ENCODE results near the gene ABAT.

ABAT gene

GRCh38 chr16:8674413-8675022, at the start of gene ABAT:
Gene ABAT (plus strand): TSS chr16:8674617. CDS start chr16:8735740, 61,123 bp downstream.
- in situ Hi-C loops (cut with MboI; ENCODE audit: low sequenced_read_pairs) = no loop called here

GRCh38 chr16:8625491-8626087, 48.8 kb upstream of the ABAT start:
- in situ Hi-C loops (cut with MboI; ENCODE audit: low sequenced_read_pairs) = no loop called here

GRCh38 chr16:8626946-8627345, 47.5 kb upstream of the ABAT start:
- in situ Hi-C loops (cut with MboI; ENCODE audit: low sequenced_read_pairs) = no loop called here

DNA sequence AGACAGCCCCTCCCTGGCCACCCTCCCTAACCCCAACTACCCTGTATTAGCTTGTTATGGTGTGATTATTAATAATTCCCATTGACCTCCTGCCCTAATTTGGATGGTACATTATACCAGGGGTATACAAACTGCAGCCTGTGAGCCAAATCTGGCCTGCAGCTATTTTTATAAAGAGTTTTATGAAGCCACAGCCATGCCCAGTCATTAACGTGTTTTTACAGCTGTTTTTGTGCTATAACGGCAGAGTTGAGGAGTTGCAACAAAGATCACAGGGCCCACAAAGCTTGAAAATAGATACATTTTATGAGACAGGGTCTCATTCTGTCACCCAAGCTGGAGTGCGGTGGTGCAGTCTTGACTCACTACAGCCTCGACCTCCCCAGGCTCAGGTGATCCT, 47.0 kb upstream of the ABAT start:
- in situ Hi-C loops (cut with MboI; ENCODE audit: low sequenced_read_pairs) = no loop called here

- in situ Hi-C loops (cut with MboI; ENCODE audit: low sequenced_read_pairs) = no loop called here
These were observed 45.3 kb upstream of the ABAT start for GRCh38 chr16:8628981-8629725.

GRCh38 chr16:8630255-8630953, 44.0 kb upstream of the ABAT start:
- in situ Hi-C loops (cut with MboI; ENCODE audit: low sequenced_read_pairs) = no loop called here

- in situ Hi-C loops (cut with MboI; ENCODE audit: low sequenced_read_pairs) = no loop called here
These were observed 43.0 kb upstream of the ABAT start for GRCh38 chr16:8631373-8631772.

DNA sequence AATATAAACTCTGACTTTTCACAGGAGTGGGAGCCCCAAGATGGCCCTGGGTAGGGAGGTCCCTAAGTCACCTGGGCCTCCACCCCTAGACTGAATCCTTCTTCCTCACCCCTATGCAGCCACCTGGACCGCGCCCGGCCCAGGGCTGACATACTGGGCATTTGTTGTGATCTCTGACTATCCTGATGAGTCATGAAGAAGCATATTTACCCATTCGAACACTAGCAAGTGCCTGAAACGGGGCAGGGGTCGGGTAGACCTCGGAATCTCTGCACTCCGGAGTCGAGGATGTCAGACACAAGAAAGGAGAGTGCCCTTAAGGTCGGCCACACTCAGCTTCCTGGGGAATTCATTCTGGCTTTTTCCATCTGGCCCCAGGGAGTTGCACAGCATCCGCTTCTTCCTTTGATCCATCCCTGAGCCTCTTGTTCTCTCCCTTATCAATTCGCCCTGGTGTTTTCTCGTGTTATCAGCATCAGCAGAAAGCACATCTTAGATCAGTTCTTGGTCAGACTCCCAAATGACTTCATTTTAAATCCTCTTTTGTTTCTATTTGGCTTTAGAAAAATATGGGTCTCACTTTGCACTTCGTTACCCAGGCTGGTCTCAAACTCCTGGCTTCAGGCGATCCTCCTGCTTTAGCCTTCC, 42.5 kb upstream of the ABAT start:
- in situ Hi-C loops (cut with MboI; ENCODE audit: low sequenced_read_pairs) = no loop called here

- in situ Hi-C loops (cut with MboI; ENCODE audit: low sequenced_read_pairs) = no loop called here
These were observed 41.7 kb upstream of the ABAT start for GRCh38 chr16:8632675-8633182.

DNA sequence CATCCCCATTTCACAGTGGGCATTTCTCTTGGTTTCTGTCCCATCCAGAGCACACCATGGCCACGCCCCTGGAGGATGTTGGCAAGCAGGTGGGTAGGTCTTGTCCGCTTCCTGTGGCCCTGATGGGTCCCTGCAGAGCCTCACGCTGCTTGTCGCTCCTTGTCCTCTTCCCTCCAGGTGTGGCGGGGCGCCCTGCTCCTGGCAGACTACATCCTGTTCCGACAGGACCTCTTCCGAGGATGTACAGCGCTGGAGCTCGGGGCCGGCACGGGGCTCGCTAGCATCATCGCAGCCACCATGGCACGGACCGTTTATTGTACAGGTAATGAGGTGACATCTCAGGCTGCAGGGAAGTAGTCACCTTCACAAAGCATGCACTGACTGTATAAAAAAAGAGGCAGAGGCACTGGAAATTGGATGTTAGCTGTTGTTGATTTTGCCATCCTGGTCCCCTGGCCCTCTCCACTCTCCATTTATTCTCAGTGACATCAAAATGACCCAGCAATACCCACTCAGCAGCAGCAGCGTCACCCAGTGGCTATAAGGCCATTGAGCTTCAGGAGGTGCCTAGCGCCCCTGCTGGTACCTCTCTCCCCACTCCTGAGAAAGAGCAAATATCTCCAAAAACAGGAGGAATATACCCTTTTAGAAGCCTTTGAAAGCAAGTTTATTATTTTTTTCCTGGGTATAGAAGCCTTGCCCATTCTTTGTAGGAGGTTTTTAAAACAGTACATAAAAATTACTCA, 39.3 kb upstream of the ABAT start:
- in situ Hi-C loops (cut with MboI; ENCODE audit: low sequenced_read_pairs) = no loop called here

- in situ Hi-C loops (cut with MboI; ENCODE audit: low sequenced_read_pairs) = no loop called here
These were observed 34.7 kb upstream of the ABAT start for GRCh38 chr16:8639694-8640093.

DNA sequence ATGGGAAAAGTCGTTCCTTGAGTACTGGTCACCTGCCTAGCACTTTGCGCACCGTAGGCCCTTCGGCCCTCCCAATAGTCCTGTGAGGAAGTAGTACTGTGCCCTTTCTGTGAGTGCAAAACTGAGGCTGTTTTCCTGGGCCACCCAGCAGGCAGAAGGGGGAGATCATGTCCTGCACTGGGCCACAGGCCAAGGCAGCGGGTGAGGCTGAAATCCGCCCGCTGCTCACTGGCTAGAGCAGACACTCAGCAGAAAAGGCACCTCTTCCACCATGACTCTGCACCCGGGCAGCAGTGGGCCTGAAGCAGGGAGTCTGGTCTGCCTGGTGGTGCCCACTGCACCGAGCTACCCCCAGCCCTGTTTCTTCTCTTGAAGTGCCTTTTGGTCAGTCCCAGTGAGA, 32.7 kb upstream of the ABAT start:
- in situ Hi-C loops (cut with MboI; ENCODE audit: low sequenced_read_pairs) = no loop called here

DNA sequence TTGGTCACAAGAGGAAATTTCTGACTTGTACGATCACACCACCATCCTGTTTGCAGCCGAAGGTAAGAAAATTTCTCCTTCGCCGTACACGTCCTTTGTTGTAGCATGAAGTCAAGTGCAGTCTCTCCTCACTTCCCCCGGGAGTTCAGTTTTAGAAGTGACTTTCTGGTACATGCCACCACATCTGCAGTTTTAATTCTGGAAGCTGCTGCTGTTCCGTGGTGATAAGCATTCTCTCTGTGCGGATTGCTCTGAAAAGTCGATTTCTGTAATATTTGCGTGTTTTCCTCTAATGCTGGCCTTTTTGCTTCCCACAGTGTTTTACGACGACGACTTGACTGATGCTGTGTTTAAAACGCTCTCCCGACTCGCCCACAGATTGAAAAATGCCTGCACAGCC, 32.3 kb upstream of the ABAT start:
- in situ Hi-C loops (cut with MboI; ENCODE audit: low sequenced_read_pairs) = no loop called here

GRCh38 chr16:8644211-8645140, 29.9 kb upstream of the ABAT start:
- in situ Hi-C loops (cut with MboI; ENCODE audit: low sequenced_read_pairs) = no loop called here

DNA sequence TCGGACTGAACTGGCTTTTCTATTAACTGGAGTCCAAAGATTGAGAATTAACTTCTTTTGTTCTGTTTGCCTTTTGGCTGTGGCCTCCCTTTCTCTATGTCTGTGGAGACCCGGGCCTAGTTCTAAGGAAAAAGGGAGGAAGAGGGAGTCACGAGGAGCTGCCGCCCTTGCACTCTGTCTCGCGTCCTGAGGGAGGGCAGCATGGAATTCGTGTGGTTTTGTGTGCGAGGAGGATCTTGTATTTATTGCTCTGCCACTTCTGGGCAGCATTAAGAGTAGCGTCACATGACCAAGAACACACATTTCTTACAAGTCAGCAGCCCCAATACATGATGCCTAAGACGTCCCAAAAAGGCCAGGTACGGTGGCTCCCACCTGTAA, 29.3 kb upstream of the ABAT start:
- in situ Hi-C loops (cut with MboI; ENCODE audit: low sequenced_read_pairs) = no loop called here

- in situ Hi-C loops (cut with MboI; ENCODE audit: low sequenced_read_pairs) = no loop called here
These were observed 28.6 kb upstream of the ABAT start for GRCh38 chr16:8645831-8646230.

- in situ Hi-C loops (cut with MboI; ENCODE audit: low sequenced_read_pairs) = no loop called here
These were observed 27.9 kb upstream of the ABAT start for GRCh38 chr16:8646326-8647053.

DNA sequence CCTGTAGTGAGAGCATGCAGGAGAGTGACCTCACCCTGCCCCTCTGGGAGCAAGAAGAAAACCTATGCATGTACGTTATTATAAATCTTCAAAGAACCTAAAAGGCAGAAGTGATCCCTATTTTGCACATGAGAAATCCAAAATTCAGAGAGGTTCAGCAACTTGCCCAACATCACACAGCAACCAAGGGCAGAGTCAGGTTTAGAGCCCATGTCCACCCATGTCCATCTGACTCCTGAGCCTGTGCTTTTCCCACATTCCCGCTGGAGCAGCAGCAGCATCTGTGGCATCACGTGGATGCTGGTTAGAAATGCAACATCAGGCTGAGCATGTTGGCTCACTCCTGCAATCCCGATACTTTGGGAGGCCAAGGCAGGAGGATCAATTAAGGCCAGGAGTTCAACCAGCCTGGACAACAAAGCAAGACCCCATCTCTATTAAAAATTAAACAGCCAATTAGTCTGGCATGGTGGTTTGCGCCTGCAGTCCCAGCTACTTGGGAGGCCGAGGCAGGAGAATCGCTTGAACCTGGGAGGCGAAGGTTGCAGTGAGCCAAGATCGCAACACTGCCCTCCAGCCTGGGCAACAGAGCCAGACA, 26.6 kb upstream of the ABAT start:
- in situ Hi-C loops (cut with MboI; ENCODE audit: low sequenced_read_pairs) = no loop called here
